Lower lobe of right lung (tissue), 2 donors: ENCODE measurements around the gene ACKR1. TPM values are rescaled to one million over a fixed set of nuclear protein-coding genes. Genes with fewer than 3 reads are reported as not detected.

Experiments
- ATAC-seq, 2 donors: fragments of 200-7000 bp; cut with Tn5 transposase; one replicate each; pipeline ENCODE4 v1.9.1; 2020 to 2022; ENCODE audit warnings: mild to moderate bottlenecking in 2 of 2, moderate library complexity in 2 of 2
- DNase-seq: peaks from one replicate; pipeline ENCODE4 v3.0.0-alpha.2; 2020
- H3K27ac ChIP-seq: fragments of 200-600 bp; one replicate; pipeline ENCODE4 v1.8.0; 2022
- H3K27me3 ChIP-seq: fragments of 200-600 bp; one replicate; pipeline ENCODE4 v1.8.0; 2022; ENCODE audit warnings: low read depth
- H3K36me3 ChIP-seq: fragments of 200-600 bp; one replicate; pipeline ENCODE4 v1.8.0; 2022; ENCODE audit warnings: mild to moderate bottlenecking
- H3K4me1 ChIP-seq: fragments of 200-600 bp; one replicate; pipeline ENCODE4 v1.8.0; 2022
- H3K4me3 ChIP-seq: fragments of 200-600 bp; one replicate; pipeline ENCODE4 v1.8.0; 2022; ENCODE audit warnings: mild to moderate bottlenecking
- H3K9me3 ChIP-seq: fragments of 200-600 bp; one replicate; pipeline ENCODE4 v1.8.0; 2022
- CTCF ChIP-seq: fragments of 200-600 bp; IDR thresholded peaks from one replicate; pipeline ENCODE4 v1.8.0; 2022; ENCODE audit warnings: antibody characterized with exemption, mild to moderate bottlenecking
- intact Hi-C: fragments of 100-400 bp; cut with DNase I; formaldehyde crosslinking; loops from one replicate; pipeline ENCODE4 v1.11.0; 2022
- total RNA-seq: library from RNA; stranded (reverse); fragmentation: NEBNext Ultra II Directional; extraction: Animal tissue kit (Norgen Biotek cat#: 25700); gene quantifications from one replicate; pipeline ENCODE4 v1.2.1, GENCODE V29; 2021
- donor health status: DM: no; HTN: yes; CAD: no; lungs with severe emphysema.

Gene ACKR1
- total RNA-seq, 1 donor from 2014 or later: 30.4 TPM

DNA sequence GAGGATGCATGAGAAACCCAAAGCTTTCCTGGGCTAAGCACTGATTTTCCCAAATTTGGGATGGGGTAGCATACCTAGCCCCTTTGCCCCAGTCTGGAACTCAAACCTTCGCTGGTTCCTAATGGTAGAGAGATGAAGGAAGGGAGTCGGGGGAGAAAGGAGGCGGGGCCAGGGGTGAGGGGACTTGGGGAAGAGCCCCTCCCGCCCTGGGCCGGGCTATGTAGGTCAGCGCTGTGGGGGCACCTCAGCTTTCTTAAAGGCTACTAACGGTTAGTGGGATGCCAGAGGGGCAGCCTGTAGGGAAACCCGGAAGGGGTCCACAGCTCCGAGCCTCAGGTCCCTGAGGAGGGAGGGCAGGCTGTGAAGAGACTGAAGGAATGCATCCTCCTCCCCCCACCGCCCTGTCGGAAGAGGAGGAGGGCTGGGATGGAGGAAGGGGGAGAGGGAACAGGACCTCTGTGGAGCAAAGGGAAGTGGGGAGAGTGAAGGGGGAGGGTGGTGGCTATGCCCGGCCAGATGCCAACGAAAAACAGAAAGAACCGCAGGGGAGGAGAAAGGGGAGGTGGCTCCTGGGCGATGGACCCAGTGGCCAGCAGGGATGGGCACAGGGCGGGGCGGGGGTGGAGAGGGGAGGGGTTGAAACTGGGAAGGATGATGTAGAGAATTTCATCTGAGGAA lies 31.9 kb upstream of the ACKR1 start:
- peak overlapping the region; percentile 27 for H3K4me3 ChIP-seq
- ATAC-seq: peak; percentile 25 to 44
- H3K9me3 ChIP-seq: no peaks in the 10 kb centered on the region
- H3K27ac ChIP-seq: no peak overlapping the region
- H3K27me3 ChIP-seq: peaks cover 59% of the 10 kb centered on the region
- intact Hi-C loops: no loop called here
- no peak for TF ChIP-seq CTCF
- H3K4me1 ChIP-seq: peaks cover 7% of the 10 kb centered on the region
- no peak for DNase-seq
- H3K36me3 ChIP-seq: no peaks in the 10 kb centered on the region

DNA sequence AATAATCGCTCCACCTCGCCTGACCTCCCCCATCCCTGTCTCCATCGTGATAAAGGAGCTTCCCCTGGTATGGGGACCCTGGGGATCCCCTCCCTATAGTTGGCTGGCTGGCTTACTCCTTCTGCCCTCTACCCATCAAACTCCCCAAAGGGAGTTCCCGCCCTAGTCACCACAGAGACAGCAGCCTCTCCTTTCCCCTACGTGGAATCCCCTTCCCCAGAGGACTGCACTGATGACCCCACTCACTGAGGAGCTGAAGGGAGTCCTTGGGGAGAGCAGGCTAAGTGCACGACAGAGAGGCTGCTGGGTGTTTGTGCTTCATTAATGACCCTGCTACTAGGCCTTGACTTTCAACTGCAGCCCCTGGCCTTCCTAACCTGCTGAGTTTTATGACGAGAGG lies 31.4 kb upstream of the ACKR1 start:
- intact Hi-C loops: no loop called here
- Histone ChIP-seq H3K4me3 (no peak overlapping the region), H3K9me3 (no peaks in the 10 kb centered on the region), H3K36me3 (no peaks in the 10 kb centered on the region), H3K27me3 (peaks cover 59% of the 10 kb centered on the region), H3K4me1 (peaks cover 7% of the 10 kb centered on the region), H3K27ac (no peak overlapping the region)
- DNase-seq: no peak
- TF ChIP-seq CTCF: no peak
- ATAC-seq: no peak

DNA sequence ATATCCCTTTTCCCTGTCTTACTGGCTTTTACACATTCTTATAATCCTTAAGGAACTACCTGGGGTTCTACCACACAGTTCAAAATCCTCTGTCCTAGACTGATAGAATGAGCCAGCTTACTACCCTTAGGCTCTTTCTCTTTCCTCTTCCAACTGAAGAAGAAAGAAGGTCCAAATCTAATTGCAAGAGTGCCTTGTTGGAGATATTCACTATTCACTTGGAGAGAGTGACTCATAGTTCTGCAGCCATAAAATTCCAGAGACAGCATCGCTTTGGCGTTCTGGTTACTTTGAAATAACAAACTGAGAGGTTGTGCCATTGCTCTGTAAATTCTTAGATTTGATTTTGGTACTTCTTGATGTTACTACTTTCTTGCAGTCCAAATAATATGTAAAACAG lies 29.1 kb upstream of the ACKR1 start:
- Histone ChIP-seq H3K27ac (no peak overlapping the region), H3K4me3 (no peak overlapping the region), H3K4me1 (peaks cover 7% of the 10 kb centered on the region), H3K9me3 (no peaks in the 10 kb centered on the region), H3K36me3 (no peaks in the 10 kb centered on the region), H3K27me3 (peaks cover 42% of the 10 kb centered on the region)
- intact Hi-C loops: no loop called here
- DNase-seq: no peak
- no peak for TF ChIP-seq CTCF
- no peak for ATAC-seq

GRCh38 chr1:159177272-159177907 lies 27.3 kb upstream of the ACKR1 start:
- peaks cover 24% of the 10 kb centered on the region for H3K27me3 ChIP-seq
- H3K4me1 ChIP-seq: no peaks in the 10 kb centered on the region
- ATAC-seq (peak; percentile 77 to 83), DNase-seq (no peak)
- intact Hi-C loops: no loop called here
- H3K27ac ChIP-seq: no peak overlapping the region
- H3K9me3 ChIP-seq: no peaks in the 10 kb centered on the region
- no peak for TF ChIP-seq CTCF
- no peaks in the 10 kb centered on the region for H3K36me3 ChIP-seq
- no peak overlapping the region for H3K4me3 ChIP-seq

GRCh38 chr1:159179906-159180305 lies 24.8 kb upstream of the ACKR1 start:
- no peak for TF ChIP-seq CTCF
- H3K27ac ChIP-seq: no peak overlapping the region
- no peaks in the 10 kb centered on the region for H3K36me3 ChIP-seq
- peaks cover 5% of the 10 kb centered on the region for H3K27me3 ChIP-seq
- no peaks in the 10 kb centered on the region for H3K9me3 ChIP-seq
- H3K4me1 ChIP-seq: no peaks in the 10 kb centered on the region
- no peak overlapping the region for H3K4me3 ChIP-seq
- DNase-seq (no peak), ATAC-seq (no peak)
- intact Hi-C loops: no loop called here
